GM10248 (cell line): ENCODE data around the gene RBM23.

Source experiments
- CTCF ChIA-PET: fragments of 300-600 bp; sonication (Branson Sonifier 250); formaldehyde crosslinking; extraction: SDS; loops from one replicate; lab custom pipeline; 2021; ENCODE audit warnings: antibody characterized with exemption; lab: Yijun Ruan, JAX
- POLR2A ChIA-PET: fragments of 350-650 bp; sonication (Branson Sonifier 250); formaldehyde crosslinking; extraction: SDS; loops from one replicate; lab custom pipeline; 2020; ENCODE audit warnings: antibody characterized with exemption; lab: Yijun Ruan, JAX
- DNase-seq: peaks from one replicate; pipeline ENCODE4 v3.0.0; 2012; ENCODE audit errors: extremely low spot score
- CTCF ChIP-seq: IDR thresholded peaks from 2 replicates; pipeline ENCODE4 v1.5.1; 2012; ENCODE audit warnings: mild to moderate bottlenecking, low read depth; ENCODE audit errors: extremely low read depth, missing control alignments, control extremely low read depth

RBM23 gene

DNA sequence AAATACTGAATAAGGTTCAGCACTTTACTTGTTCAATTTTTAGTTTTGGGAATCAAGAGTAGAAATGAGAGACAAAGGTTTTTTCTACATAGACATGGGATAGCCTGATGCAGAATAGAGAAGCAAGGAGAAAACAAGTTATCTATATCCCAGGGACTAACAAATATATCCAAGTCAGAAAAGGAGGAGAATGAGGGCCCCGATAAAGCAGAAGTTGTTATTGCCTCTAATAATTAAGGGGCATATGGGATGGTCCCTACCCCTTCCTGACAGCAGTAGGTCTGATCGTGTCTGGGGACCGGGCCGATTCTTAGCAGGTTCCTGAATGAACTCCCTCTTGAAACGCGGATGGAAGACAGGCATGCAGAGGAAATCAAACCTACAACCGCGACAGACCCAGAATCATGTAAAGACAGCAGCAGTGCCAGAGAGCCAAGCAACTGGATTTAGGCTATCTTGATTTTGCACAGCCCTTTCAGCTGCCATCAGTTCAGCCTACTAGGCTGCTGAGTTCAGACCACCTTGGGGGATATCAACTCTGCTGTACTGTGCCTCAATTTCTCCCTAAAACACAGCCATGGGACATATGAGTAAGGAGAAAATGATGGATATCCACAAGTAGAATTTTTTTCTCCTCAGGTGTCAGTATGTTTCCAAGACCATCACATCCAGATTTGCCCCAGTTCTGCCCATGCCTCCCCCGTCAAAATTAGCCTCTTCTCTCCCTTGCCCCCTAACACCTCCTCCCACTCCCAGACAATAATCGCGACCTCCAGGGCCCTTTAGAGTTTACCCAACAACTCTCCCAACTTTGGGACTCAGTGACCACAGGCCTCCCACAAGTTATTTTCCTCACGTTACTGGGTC is 9.5 kb upstream of the RBM23 start:
- CTCF ChIA-PET = interaction anchor here (0.9 to 6.4 kb wide), 27 partner anchors 10 to 358 kb away, joined by 3 to 63 read pairs (median 8); partner anchors contain the start of genes ACIN1, AJUBA, C14orf119 and CDH24

DNA sequence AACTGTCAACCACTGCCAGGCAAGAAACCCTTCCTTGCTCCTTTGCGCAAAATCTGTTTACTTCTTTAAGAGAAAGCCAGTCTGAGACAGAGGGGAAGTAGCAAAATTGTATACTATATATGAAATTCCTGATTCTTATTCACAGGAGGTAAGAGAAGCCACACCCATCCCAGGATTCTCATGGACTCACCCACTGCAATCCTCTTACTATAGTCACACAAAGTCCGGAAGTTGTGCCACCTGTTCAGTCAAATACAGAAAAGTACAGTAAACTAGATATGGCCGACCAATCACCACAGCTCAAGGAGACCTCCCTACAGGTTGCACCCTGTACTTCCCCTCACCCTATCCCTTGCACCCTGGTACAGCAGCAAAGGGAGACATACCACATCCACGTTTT is 7.4 kb upstream of the RBM23 start:
- no peak for DNase-seq
- POLR2A ChIA-PET = no interaction called here
- TF ChIP-seq CTCF = no peak
- CTCF ChIA-PET = interaction anchor here (1.1 to 6.4 kb wide), 2 partner anchors 58 to 142 kb away, joined by 5 to 61 read pairs; partner anchors contain the start of gene AJUBA

More for the DNA sequence above, 9.5 kb upstream of the RBM23 start:
- no peak for TF ChIP-seq CTCF
- POLR2A ChIA-PET = interaction anchor here (0.5 to 2.9 kb wide), 3 partner anchors 9 to 358 kb away, joined by 3 to 22 read pairs (median 3); partner anchors contain the start of genes AJUBA and RBM23
- no peak for DNase-seq

DNA sequence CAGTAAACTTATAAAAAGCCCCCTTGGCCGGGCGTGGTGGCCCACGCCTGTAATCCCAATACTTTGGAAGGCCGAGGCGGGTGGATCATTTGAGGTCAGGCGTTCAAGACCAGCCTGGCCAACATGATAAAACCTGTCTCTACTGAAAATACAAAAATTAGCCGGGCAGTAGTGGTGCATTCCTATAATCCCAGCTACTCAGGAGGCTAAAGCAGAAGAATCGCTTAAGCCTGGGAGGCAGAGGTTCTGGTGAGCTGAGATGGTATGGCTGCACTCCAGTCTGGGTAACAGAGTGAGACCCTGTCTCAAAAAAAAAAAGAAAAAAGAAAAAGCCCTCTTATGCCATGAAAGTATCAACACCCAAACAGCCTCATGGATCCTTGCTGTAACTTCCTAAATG is 6.6 kb upstream of the RBM23 start:
- TF ChIP-seq CTCF = no peak
- ChIA-PET CTCF (interaction anchor here (1.1 to 6.4 kb wide), 2 partner anchors 59 to 143 kb away, joined by 5 to 61 read pairs; partner anchors contain the start of gene AJUBA), POLR2A (no interaction called here)
- DNase-seq = no peak

- TF ChIP-seq CTCF = no peak
- DNase-seq = no peak
- ChIA-PET POLR2A (no interaction called here), CTCF (no interaction called here)
Observed at GRCh38 chr14:22923746-22924145, 4.8 kb upstream of the RBM23 start.

DNA sequence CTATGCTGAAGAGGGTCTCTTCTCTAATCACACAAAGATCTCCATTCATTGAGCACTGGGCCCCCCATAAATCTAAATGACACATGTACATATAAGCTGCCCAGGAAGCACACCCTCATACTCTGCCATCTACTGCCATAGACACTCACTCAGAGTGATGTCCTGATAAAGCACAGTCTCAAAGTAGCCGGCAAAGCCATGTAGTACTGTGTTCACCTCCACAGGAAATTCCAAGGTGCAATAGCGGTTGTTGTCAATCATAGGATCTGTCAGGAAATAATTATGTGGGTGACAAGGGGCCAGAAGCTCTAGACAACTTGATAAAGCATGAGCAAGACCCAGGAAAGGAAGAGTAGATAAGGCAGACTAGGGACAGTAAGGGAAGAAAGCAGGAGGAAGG is 3.3 kb upstream of the RBM23 start:
- TF ChIP-seq CTCF = no peak
- POLR2A ChIA-PET = no interaction called here
- CTCF ChIA-PET = no interaction called here
- DNase-seq = no peak

DNA sequence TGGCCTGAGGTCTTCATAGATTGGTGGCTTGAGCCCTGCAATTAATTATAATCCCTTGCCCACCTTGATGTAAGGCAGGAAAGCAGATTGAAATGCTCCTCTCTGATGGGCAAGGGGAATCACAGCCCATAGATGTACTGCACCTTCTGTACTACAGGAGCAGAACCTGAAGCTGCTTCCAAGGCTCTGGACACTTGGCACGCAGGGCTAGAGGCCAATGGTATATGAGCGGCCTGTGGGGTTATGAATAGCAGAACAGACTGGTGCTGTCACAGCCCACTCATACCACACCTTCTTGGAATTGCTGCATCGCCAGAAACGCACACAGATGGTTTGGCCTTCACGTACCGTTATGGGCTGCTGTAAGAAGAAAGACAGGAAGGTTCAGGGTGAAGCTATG is 1.7 kb upstream of the RBM23 start:
- CTCF ChIA-PET = interaction anchor here (1.2 to 9.3 kb wide), 8 partner anchors 9 to 350 kb away, joined by 3 to 68 read pairs (median 7); partner anchors contain the start of gene PRMT5
- POLR2A ChIA-PET = interaction anchor here (3.8 kb wide), 1 partner anchor 9 kb away, joined by 22 read pairs; the partner anchor contains the start of gene PRMT5
- no peak for TF ChIP-seq CTCF
- DNase-seq = no peak
